H1 (cell line): Measurements from ENCODE around the gene DHX36. TPM values are rescaled to one million over a fixed set of nuclear protein-coding genes. Genes with fewer than 3 reads are reported as not detected.

Experiments
- KDM4A ChIP-seq: IDR thresholded peaks from one replicate; pipeline ENCODE4 v1.7.1; 2012; ENCODE audit warnings: low read depth, mild to moderate bottlenecking, moderate library complexity, low read length, inconsistent platforms; ENCODE audit not compliant: severe bottlenecking
- POLR2A ChIP-seq, 2 experiments: IDR thresholded peaks; 1 replicate in 1 of 2; 2 replicates in 1 of 2; pipeline ENCODE4 v1.6.1; 2011; ENCODE audit warnings: low read depth in 2 of 2, low read length in 2 of 2, mild to moderate bottlenecking in 2 of 2; ENCODE audit errors: control extremely low read depth in 1 of 2
- RXRA ChIP-seq: IDR thresholded peaks from 2 replicates; pipeline ENCODE4 v1.6.1; 2011; ENCODE audit warnings: low read depth, mild to moderate bottlenecking, low read length, moderate library complexity; ENCODE audit not compliant: insufficient read depth
- polyA plus RNA-seq, 7 experiments: library from polyadenylated mRNA; depleted of rRNA in 3 of 7; stranded (reverse) in 5 of 7; unstranded in 2 of 7; fragments of >200 nt in 5 of 7; fragments of 200-250 nt in 2 of 7; gene quantifications; 1 replicate in 5 of 7; 2 replicates in 1 of 7; 4 replicates in 1 of 7; pipeline versions ENCODE4 v1.2.1 to v1.2.3, GENCODE V29; 2011 to 2013; ENCODE audit warnings: missing spikeins in 2 of 7, mixed read lengths in 2 of 7
- total RNA-seq: library from RNA; stranded (reverse); fragmentation: NEBNext Ultra II Directional; extraction: Animal tissue kit (Norgen Biotek cat#: 25700); gene quantifications from 2 replicates; pipeline ENCODE4 v1.2.1, GENCODE V29; 2021

Gene DHX36
- total and polyA plus RNA-seq, 2 of the 8 experiments (the other 6 are each of a cell fraction or from before 2014, with no cell fraction given): 44.9 to 131 TPM

GRCh38 chr3:154294016-154294415 lies 30.3 kb downstream of the DHX36 start (continued):
- TF ChIP-seq RXRA (no peak), KDM4A (no peak), POLR2A (IDR thresholded peaks at IDR 0.05; ENCODE audit: control extremely low read depth in 1 of 2, low read depth in 2 of 2, low read length in 2 of 2) (no peak)
